ENCODE results near the gene FOXA1.

DNA sequence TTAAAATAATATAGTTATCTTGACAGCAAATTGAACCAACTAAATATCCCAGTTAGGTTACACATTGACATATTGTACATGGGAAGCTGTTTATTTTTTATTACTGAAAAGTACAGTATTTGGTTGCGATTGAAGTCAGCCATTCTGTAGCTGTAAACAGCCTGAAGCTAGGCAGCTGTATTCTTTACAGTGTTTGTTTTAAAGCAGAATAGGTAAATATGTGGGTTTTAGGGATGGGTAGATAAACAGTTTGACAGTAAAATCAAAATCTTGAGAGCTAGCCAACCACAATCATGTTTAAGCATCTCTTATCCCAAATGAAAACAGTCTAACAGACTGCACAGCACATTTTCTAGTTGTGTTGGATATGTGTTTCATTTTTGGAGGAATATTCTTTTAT is 46.1 kb upstream of the FOXA1 start:
- TF ChIP-seq CTCF (conservative IDR thresholded peaks at IDR 0.05; ENCODE audit: low read depth, low read length) (no peak), EZH2 (IDR thresholded peaks at IDR 0.05; ENCODE audit: borderline replicate concordance, low read depth, low read length, poor library complexity, severe bottlenecking) (no peak)

Data from A673 (cell line).